Measurements from ENCODE around the gene AP3B1. TPM values are rescaled to one million over a fixed set of nuclear protein-coding genes. Genes with fewer than 3 reads are reported as not detected.

AP3B1 gene
- total RNA-seq, 1 donor: 18.9 TPM

Small RNA genes lying within 50 kb of the gene (small RNA-seq; reads per million reads assigned to genes)
- gene RF00019 (not detected), gene RNU6-183P (not detected)

Other genes starting within 250 kb of the AP3B1 start
- 28.3 TPM for gene SCAMP1, start 65.9 kb upstream of the AP3B1 start, total RNA-seq

Measured in hematopoietic multipotent progenitor cell (in vitro differentiated cells).